HG03378 (cell line): Measurements from ENCODE around the gene LIMA1.
"Not testable (repeated sequence)": the region's sequence is repeated elsewhere in the genome, so short reads cannot be mapped to it uniquely, and the experiment has no call there.

ENCODE experiments used
- ATAC-seq: cut with Tn5 transposase; IDR thresholded peaks from one replicate; pipeline ENCODE4 v1.9.1; 2021; ENCODE audit warnings: mild to moderate bottlenecking, moderate library complexity; ENCODE audit not compliant: unreplicated experiment

LIMA1 gene

DNA sequence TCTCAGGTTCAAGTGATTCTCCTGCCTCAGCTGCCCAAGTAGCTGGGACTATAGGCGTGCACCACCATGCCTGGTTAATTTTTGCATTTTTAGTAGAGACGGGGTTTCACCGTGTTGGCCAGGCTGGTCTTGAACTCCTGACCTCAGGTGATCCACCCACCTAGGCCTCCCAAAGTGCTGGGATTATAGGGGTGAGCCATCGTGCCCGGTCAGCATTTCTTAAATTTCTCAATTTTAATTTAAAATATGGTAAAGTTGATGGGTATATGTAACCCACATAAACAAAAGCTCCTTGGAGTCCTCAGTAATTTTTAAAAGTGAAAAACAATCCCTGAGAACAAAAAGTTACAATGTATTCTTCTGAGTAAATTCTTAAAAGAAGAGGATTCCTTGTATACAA, 128.4 kb downstream of the LIMA1 start:
- ATAC-seq, result not testable (repeated sequence)

DNA sequence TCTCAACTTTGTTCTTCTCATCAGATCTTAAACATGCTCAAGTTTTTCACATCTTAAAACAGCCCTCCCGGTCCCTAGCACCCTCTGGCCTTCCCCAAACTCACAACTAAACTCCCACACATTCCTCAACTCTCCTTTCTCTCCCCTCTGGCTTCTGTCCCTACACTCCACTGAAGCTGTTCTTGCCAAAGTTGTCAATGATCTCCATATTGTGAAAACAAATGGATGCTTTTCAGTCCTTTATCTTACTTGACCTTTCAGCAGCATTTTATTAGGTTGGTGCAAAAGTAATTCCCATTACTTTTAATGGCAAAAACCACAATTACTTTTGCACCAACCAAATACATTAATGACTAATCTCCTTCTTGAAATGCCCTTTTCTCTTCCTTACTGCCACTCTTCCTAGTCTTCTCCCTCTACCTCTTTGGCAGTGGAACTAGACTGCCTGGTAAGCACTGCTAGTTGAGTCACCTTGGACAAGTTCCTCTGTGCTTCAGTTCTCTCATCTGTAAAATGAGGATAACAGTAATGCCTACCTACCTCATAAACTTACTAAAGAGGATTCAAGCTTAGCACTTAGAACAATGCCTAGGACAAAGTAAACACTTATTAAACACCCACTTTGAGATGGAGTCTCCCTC, 132.2 kb downstream of the LIMA1 start:
- no peak for ATAC-seq

DNA sequence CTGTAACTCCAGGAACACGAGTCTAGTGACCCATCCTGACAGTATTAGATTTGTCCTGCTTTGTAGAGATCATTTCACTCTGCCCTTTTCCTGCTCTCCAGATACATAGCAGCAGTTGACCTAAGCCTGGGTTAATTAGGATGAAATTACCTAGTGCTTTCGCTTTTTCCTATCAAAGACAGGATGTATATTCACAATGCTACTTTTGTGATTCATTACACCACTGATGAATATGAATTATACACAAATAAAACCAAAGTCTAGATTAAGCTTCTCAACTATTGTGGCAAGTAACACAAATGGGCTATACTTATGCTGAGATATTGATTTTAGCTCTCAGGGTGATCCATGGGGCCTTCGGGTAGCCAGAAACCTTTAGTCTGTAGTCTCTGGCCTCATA, 134.0 kb downstream of the LIMA1 start:
- no peak for ATAC-seq

DNA sequence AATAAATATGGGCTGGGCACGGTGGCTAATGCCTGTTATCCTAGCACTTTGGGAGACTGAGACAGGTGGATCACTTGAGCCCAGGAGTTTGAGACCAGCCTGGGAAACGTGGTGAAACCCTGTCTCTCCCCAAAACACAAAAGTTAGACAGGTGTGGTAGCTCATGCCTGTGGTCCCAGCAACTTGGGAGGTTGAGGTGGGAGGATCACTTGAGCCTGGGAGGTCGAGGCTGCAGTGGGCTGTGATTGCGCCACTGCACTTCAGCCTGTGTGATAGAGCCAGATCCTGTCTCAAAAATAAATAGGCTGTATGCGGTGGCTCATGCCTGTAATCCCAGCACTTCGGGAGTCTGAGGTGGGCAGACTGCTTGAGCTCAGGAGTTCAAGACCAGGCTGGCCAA, 135.3 kb downstream of the LIMA1 start:
- not testable (repeated sequence) for ATAC-seq

DNA sequence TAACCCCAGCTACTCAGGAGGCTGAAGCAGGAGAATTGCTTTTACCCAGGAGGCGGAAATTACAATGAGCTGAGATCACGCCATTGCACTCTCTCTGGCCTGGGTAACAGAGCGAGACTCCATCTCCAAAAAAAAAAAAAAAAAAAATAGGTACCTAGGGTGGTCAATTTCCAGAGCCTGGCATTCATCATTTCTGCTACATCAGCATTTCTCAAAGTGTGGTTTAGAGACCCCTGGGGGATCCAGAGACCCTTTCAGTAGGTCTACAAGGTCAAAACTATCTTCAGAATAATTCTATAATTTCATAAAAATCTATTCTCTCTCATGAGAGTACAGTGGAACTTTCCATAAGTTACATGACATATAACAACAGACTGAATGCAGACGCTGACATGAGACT, 136.0 kb downstream of the LIMA1 start:
- no peak for ATAC-seq

DNA sequence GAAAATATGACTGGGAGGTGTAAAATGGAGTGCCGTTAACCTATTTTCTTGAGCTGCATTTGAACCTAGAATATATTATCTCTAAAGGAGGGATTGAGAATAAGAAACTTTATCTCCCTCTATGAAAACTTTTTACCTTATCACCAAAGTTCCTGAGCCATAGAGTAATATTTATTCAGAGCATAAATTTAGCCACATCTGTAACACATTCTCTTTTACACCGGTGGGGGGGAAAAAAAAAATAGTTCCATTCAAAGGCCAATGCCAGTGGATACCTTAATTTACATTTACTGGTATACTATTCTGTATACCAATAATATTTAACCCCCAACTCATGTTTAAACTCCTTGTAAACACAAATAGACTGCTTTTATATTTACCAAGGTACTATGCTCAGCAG, 137.9 kb downstream of the LIMA1 start:
- no peak for ATAC-seq

DNA sequence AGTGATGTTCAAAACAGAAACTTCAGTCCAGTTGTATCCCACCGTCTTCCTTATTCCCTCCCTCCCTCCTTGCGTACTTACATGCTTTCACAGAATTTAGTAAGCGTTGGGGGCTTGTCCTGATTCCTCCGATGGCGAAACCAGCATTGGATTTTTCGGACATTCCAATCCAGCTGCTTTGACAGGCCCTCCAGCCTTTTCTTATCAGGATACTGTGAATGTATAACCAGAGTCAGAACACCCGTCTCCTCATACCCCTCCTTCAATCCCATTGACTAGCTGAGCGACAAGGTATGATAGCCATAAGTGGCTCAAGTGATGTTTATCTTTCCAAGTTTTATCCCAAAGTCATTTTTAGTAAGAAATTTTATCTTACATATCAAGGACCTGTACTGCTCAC, 140.3 kb downstream of the LIMA1 start:
- no peak for ATAC-seq

DNA sequence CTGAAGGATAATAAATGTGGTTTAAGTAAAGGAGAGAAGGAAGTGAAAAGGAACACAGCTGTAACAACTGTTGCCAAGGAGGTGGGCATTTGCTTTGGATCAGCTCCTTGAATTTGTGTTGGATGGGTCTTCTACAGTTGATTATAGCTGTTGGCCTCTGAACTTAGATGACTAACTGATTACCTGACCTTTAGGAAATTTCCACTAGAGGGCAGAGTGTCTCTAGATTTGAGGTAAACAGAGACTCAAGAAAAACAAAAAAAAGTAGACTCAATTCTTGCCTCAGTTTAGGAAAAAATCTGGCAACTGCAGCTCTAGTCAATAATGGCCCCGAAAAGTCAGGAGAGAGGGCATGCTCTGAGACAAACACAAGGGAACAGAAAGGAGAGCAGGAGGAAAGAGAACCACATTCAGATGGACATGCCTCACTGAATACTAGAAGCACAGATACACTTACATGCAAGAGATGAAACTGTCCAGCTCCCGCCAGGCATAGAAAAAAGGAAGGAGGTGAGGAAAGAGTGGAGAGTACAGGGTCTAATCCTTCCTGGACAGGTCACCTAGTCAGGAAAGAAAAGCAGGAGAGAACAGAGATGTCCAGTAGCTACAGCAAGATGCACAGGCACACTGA, 150.7 kb downstream of the LIMA1 start:
- ATAC-seq, result no peak

DNA sequence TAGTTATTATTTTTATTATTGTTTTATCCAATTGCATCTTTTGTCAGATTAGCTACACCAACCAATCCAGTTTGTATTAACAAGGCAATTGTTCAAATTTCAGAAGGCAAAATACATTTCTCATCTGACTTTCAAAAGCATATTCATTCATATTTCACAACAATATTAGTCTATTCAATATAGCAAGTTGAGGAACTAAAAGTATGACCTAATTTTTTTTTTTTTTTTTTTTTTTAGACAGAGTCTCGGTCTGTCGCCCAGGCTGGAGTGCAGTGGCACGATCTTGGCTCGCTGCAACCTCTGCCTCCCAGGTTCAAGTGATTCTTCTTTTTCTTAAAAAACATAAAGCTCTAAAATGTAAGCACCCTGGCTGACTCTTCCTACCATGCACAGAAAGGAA, 154.0 kb downstream of the LIMA1 start:
- ATAC-seq, result no peak

DNA sequence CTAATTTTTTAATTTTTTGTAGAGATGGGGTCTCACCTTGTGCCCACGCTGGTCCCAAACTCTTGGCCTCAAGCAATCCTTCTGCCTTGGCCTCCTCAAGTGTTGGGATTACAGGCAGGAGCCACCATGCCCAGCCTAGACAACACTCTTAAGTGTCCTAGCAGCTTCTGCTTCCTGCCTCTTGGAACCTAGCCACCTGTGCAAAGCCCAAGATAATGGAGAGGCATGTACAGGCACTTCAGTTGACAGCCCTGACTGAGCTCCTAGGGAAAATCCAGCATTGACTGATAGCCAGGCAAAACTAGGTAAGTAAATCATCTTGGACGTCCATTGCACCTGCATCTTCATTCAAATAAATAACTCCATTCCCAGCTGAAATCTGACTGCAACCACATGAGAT, 155.8 kb downstream of the LIMA1 start:
- no peak for ATAC-seq
